Activated CD8-positive, alpha-beta memory T cell treated with anti-CD3 and anti-CD28 coated beads for 4 hours (primary cell): ENCODE data around the gene STK32B.
"Not testable (repeated sequence)": the region's sequence is repeated elsewhere in the genome, so short reads cannot be mapped to it uniquely, and the experiment has no call there.

Experiments
- DNase-seq, 2 donors: peaks; one replicate each; pipeline ENCODE4 v3.0.0-alpha.2; 2020; ENCODE audit warnings: low read depth in 2 of 2

Gene STK32B

DNA sequence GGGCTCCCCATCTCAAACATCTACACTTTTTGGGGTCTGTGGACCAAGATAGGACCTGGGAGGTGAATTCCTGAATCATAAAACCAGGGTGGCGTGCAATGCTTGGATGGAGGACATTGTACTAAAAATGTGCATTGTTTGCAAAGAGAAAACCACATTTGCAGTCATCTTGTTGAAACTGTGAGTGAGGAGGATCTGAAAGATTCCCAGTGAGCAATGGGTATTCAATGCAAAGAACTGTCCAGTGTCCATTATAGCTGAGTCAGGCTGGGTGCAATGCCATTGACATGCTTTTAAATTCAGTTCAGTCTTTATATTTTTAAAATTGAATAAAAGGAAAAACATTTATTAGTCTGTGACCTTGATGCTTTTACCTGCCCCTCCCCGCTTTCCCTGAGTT is 215.7 kb downstream of the STK32B start:
- DNase-seq: no peak

DNA sequence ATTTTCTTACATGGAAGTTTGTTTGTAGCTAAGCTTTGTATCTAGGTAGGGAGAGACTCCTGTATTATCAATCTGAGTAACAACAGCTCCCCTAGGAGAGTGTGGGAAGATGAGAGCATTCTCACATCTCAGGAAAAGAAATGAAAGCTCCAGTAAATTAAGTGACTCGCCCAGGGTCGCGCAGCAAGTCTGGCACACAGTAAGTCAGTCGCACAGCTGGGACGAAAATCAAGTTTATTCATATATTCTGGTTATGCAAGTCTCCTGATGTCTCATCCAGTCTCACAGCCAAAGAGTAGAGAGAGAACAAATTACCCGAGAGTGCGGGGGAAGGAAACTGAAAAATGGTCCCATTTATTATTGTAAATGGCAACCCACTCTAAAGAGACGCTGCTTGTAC is 216.1 kb downstream of the STK32B start:
- no peak for DNase-seq

DNA sequence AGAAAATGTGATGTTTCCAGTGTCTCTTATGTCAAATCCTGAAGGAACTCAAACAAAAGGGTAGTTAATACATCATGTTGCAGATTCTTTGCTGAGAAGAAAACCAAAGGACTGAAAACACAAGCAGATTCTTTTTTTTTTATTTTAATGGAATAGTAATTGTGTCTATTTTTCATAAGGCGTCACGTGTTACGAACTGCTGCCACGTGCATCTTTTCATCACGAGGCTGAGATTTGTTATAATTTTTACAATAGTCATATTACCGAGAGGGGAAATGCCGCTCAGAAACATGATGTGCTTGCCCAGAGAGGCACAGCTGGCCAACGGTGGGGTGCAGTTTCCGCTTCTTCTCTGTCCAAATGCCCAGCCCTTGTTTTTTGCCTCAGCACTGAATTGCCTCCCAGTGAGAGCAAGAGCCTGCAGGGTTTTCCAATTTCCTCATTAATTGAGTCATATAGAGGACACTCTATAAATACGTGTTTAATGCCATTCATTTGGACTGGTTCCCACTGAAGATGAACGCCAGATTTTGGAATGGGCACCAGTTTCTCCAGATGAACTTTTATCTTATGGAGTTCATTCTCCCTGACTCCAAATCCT is 225.3 kb downstream of the STK32B start:
- no peak for DNase-seq

GRCh38 chr4:5277079-5277478 is 225.8 kb downstream of the STK32B start:
- DNase-seq: no peak

DNA sequence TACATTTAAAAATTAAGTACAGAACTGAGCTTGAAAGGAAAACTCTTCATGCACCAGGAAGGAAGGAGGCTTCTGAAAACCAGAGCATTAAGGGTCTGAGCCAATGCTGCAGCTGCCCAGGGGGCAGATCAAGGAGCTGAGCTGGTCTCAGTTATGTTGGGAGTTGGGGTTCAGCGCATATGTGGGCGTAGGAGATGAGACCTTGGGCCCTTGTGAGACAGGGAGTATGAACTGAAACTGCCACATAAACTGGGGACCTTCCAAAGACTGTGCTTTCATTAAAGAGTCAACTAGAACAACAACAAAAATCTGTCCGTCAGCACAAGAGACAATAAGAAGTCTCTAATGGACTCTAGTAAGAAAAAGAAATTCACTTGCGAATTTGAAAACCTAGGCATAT is 226.9 kb downstream of the STK32B start:
- DNase-seq: no peak

DNA sequence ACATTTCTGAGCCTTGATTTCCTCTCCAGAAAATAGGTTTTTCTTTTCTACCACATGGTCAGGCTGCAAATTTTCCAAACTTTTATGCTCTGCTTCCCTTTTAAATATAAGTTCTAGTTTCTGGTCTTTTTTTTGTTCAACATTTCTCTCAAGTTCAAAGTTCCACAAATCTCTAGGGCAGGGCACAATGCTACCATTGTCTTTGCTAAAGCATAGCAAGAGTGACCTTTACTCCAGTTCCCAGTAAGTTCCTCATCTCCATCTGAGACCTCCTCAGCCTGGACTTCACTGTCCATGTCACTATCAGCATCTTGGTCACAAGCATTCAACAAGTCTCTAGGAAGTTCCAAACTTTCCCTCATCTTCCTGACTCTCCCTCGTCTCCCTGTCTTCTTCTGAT is 228.8 kb downstream of the STK32B start:
- DNase-seq: not testable (repeated sequence)

GRCh38 chr4:5280828-5281227 is 229.5 kb downstream of the STK32B start:
- no peak for DNase-seq

DNA sequence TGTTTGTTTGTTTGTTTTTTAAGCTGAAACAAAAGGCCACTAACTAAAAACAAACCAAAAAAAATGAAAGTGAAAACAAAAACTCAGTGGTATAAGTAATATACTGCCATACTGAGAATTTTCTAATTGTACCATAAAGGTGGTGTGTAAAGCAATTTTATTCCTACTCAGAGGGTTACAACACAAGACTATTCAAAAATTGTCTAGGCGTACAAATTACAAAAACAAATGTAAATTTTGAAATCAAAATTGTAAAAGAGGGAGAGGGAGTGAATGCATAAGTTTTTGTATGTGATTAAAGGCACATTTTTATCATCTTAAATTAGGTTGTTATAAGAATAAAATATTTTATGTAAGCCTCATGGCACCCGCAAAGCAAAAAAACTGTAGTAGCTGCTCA is 232.6 kb downstream of the STK32B start:
- DNase-seq: no peak

DNA sequence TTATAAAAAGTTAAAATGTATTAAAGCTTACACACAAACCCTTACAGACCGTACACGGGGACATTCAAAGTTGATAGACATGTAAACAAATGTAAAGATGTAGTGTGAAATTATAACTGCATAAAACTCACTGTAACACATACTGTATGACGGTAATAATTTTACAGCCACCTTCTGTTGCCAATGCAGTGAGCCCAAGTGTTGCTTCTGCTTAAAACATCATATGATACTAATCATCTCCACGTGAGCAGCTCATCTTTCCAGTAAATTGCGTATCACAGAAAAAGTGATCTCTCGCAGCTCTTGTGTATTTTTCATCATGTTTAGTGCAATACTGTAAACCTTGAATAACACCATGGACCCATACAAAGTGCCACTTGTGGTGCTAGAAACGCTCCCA is 233.2 kb downstream of the STK32B start:
- DNase-seq: no peak

GRCh38 chr4:5292101-5292500 is 240.8 kb downstream of the STK32B start:
- DNase-seq: no peak

- DNase-seq: not testable (repeated sequence)
These were observed 246.9 kb downstream of the STK32B start for GRCh38 chr4:5298000-5298787.

- no peak for DNase-seq
These were observed 249.0 kb downstream of the STK32B start for GRCh38 chr4:5300283-5300682.

GRCh38 chr4:5307928-5308327 is 256.6 kb downstream of the STK32B start:
- DNase-seq: no peak

GRCh38 chr4:5322321-5322720 is 271.0 kb downstream of the STK32B start:
- DNase-seq: no peak

DNA sequence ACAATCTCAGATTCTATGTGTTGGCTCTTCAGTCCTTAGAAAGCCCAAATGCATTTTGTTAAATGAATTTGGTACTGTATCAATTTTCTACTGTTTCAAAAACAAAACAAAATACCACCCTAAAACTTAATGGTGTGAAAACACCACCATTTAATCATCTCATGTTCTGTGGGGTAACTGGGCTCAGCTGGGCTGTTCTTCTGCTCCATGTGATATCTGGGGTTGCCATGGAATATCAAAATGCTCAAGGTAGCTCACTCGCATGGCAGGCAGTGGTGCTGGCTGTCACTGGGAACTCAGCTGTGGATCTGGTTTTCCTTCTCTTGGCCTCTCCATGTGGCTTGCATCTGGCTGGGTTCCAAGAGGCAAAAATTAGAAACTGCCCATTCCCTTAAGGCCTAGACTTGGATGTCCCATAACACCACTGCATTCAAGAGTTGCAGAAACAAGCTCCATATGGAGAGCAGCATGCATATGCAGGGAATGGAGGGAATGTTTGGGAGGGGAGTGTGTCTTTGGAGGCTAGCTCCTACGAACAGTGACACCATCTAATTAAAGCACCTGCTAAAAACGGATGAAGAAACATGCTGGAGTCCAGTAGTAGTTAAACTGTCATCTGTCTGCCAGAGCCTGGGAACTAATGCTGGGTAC is 279.2 kb downstream of the STK32B start:
- DNase-seq: no peak

- DNase-seq: no peak
These were observed 286.5 kb downstream of the STK32B start for GRCh38 chr4:5337731-5338130.

DNA sequence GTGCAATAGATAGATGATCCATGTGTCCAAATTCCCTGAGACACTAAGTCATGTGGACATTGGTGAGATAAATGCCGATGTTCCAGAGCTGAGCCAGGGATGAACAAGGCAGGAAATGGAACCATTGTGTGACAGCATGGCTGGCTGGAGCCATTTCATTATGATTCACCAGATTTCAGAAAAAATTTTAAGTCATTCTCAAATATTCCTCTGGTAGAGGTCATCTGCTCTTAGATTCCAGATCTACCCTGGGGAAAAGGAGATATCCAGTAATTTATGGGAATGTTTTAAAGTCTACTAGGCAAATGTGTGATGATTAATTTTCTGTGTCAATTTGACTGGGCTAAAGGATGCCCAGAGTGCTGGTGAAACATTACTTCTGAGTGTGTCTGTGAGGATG is 287.3 kb downstream of the STK32B start:
- no peak for DNase-seq

GRCh38 chr4:5340991-5341451 is 289.7 kb downstream of the STK32B start:
- no peak for DNase-seq

DNA sequence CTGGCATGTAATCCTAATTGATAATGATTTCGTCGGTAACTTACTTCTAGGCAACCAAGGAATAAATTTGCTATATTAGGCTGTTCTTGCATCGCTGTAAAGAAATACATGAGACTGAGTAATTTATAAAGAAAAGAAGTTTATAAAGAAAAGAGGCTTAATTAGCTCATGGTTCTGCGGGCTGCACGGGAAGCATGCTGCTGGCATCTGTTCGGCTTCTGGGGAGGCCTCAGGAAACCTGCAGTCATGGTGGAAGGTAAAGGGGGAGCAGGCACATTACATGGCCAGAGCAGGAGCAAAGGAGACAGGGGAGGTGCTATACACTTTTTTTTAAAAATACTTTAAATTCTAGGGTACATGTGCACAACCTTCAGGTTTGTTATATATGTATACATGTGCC is 290.2 kb downstream of the STK32B start:
- no peak for DNase-seq

DNA sequence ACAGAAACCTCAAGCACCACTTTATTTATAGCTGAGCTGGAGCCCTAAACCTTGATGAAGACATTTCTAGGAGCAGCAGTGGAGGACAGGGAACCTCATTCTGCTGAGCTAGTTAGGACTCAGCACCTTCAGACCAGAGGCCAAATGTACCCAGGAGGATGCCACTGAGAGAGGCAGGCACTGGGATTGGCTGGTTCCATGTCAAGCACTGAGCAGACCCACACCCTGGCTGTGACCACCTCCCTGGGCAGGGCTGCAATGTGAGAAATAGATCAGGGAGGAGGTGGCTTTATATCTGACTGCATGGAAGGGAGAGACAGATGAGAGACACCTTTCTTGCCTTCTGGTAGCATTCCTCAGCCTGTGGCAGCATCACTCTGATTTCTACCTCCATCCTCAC is 304.6 kb downstream of the STK32B start:
- DNase-seq: no peak

GRCh38 chr4:5357870-5358269 is 306.6 kb downstream of the STK32B start:
- DNase-seq: no peak

GRCh38 chr4:5361968-5362367 is 310.7 kb downstream of the STK32B start:
- no peak for DNase-seq

DNA sequence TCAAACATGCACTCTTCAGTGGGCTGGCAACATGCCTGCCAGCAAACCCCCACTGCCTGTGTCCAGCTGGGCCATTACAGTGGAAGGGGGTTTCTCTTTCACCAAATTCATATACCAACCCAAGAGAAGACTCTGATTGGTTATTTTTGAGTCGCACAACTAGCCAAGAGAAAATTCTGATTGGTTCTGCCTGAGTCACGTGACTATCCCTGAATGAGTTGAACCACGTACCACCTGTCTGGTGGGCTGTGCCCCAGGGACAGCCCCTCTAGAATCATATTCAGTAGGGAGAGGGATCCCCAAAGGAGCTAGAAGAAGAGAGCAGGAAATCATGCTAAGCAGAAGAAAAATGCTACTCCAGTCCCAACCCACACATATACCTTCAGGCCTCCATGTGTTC is 313.1 kb downstream of the STK32B start:
- no peak for DNase-seq
